ENCODE measurements around the gene ADK. TPM values are rescaled to one million over a fixed set of nuclear protein-coding genes. Genes with fewer than 3 reads are reported as not detected.

Gene ADK
- total and polyA plus RNA-seq, 2 of the 4 experiments (the other 2 are of a cell fraction): 30.6 to 40.9 TPM

DNA sequence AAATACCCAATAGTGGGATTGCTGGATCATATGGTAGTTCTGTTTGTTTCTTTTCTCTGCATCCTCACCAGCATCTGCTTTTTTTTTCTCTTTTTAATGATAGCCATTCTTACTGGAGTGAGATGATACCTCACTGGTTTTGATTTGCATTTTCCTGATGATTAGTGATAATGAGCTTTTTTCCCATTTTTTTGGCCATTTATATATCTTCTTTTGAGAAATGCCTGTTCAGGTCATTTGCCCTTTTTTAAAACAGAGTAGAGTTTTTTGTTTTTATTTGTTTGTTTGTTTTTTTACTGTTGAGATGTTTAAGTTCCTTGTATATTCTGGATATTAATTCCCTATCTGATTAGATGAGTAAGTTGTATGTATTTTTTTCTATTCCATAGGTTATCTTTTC, 469.6 kb downstream of the ADK start:
- Histone ChIP-seq H3K9ac (ENCODE audit: low read depth, low read length) (no peak overlapping the region), H2BK5ac (ENCODE audit: low read depth, low read length, poor library complexity, severe bottlenecking) (no peak overlapping the region), H2BK120ac (ENCODE audit: low read depth, low read length) (no peak overlapping the region), H3K56ac (ENCODE audit: extremely low read depth, insufficient read depth, low read length) (no peak overlapping the region), H2AK9ac (replicated peaks; ENCODE audit: low read depth, low read length, poor library complexity) (no peak overlapping the region), H3K14ac (replicated peaks; ENCODE audit: low read depth, low read length) (no peak overlapping the region), H2BK15ac (ENCODE audit: low read depth, low read length) (no peak overlapping the region), H2AFZ (replicated peaks; ENCODE audit: low read length, poor library complexity) (no peak overlapping the region), H3K18ac (ENCODE audit: low read depth, low read length) (no peak overlapping the region), H3K4ac (ENCODE audit: low read depth, low read length) (no peak overlapping the region), H3K23ac (ENCODE audit: low read depth, low read length) (no peak overlapping the region), H2AK5ac (ENCODE audit: low read depth, low read length) (no peak overlapping the region), H3K36me3 (ENCODE audit: control insufficient read depth, insufficient read depth, low read length) (no peaks in the 10 kb centered on the region), H3K4me1 (ENCODE audit: control insufficient read depth, insufficient read depth, low read length) (no peaks in the 10 kb centered on the region), H3K9me1 (ENCODE audit: insufficient read depth, low read length) (no peaks in the 10 kb centered on the region), H4K8ac (ENCODE audit: low read depth in 2 of 2, low read length in 2 of 2) (no peak overlapping the region), H3K9me3 (ENCODE audit: control insufficient read depth, insufficient read depth, low read length) (peaks cover 5% of the 10 kb centered on the region; the same call in 1 of the 2 replicates), H3K4me2 (ENCODE audit: low read depth, low read length) (no peak overlapping the region), H3K79me1 (ENCODE audit: low read depth in 1 of 2, low read length in 2 of 2) (no peaks in the 10 kb centered on the region), H3K4me3 (ENCODE audit: insufficient read depth, low read depth, low read length) (no peak overlapping the region), H4K5ac (ENCODE audit: low read depth, low read length) (no peak overlapping the region), H3K27ac (ENCODE audit: insufficient read depth, low read length) (no peak overlapping the region), H2BK20ac (ENCODE audit: low read depth, low read length) (no peak overlapping the region), H4K91ac (ENCODE audit: insufficient read depth, low read depth, low read length) (no peak overlapping the region), H3K27me3 (ENCODE audit: control insufficient read depth, insufficient read depth, low read length) (no peaks in the 10 kb centered on the region), H4K20me1 (ENCODE audit: insufficient read depth, low read length) (no peaks in the 10 kb centered on the region)
- in situ Hi-C loops (cut with MboI; ENCODE audit: low sequenced_read_pairs) (no loop called here), intact Hi-C loops (cut with micrococcal nuclease) (no loop called here), dilution Hi-C loops (cut with HindIII; ENCODE audit: low sequenced_read_pairs, unreplicated experiment) (no loop called here)
- ATAC-seq (ENCODE audit: low read depth): no peak
- ChIA-PET CTCF (interaction anchor here (0.7 to 1.0 kb wide), 2 partner anchors 8 to 281 kb away, joined by 3 to 5 read pairs; no protein-coding TSS in a partner anchor), POLR2A (ENCODE audit: unreplicated experiment) (no interaction called here)
- TF ChIP-seq, protein P1, sequence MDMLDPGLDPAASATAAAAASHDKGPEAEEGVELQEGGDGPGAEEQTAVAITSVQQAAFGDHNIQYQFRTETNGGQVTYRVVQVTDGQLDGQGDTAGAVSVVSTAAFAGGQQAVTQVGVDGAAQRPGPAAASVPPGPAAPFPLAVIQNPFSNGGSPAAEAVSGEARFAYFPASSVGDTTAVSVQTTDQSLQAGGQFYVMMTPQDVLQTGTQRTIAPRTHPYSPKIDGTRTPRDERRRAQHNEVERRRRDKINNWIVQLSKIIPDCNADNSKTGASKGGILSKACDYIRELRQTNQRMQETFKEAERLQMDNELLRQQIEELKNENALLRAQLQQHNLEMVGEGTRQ (IDR thresholded peaks at IDR 0.05; ENCODE audit: low read depth, low read length): no peak
- TF ChIP-seq RFX5 (IDR thresholded peaks at IDR 0.05; ENCODE audit: low read depth, low read length) (no peak), RAD21 (IDR thresholded peaks at IDR 0.05; ENCODE audit: low read length) (no peak), MXI1 (IDR thresholded peaks at IDR 0.05; ENCODE audit: borderline replicate concordance, low read depth, low read length) (no peak), MAZ (IDR thresholded peaks at IDR 0.05; ENCODE audit: borderline replicate concordance, low read depth, low read length) (no peak), MAFK (IDR thresholded peaks at IDR 0.05; ENCODE audit: low read depth, low read length) (no peak), SMC3 (IDR thresholded peaks at IDR 0.05; ENCODE audit: low read depth, low read length) (no peak)
- DNase-seq: no peak
- BruUV-seq (replicated peaks): no TSS peak

All from IMR-90 (cell line).